A549 (cell line): ENCODE data around the gene AFF3.

Experiments
- CHD2 ChIP-seq: fragments of 150-350 bp; IDR thresholded peaks from 2 replicates; pipeline ENCODE4 v1.6.1; 2014; ENCODE audit warnings: low read length; ENCODE audit not compliant: partially characterized antibody
- CTCF ChIP-seq: fragments of >200 bp; sonication (Bioruptor Twin); formaldehyde crosslinking; IDR thresholded peaks from 3 replicates; pipeline ENCODE4 v1.5.1; 2016
- E2F6 ChIP-seq: IDR thresholded peaks from 2 replicates; pipeline ENCODE4 v1.6.1; 2012; ENCODE audit warnings: low read depth, borderline replicate concordance
- HOXB13 ChIP-seq: fragments of 250-450 bp; sonication (Bioruptor Pico); IDR thresholded peaks from 2 replicates; pipeline ENCODE4 v1.5.0; 2020; ENCODE audit warnings: low read depth, mild to moderate bottlenecking, moderate library complexity
- MAX ChIP-seq: IDR thresholded peaks from 2 replicates; pipeline ENCODE4 v1.6.1; 2012
- MYC ChIP-seq: IDR thresholded peaks from 2 replicates; pipeline ENCODE4 v1.6.1; 2012; ENCODE audit warnings: mild to moderate bottlenecking, inconsistent platforms, low read length, improper control_type of control experiment, borderline replicate concordance
- POLR2A ChIP-seq: IDR thresholded peaks from 2 replicates; pipeline ENCODE4 v1.6.1; 2012; ENCODE audit warnings: mild to moderate bottlenecking, low read length
- RAD21 ChIP-seq, 2 experiments: fragments of >200 bp in 1 of 2; sonication (Bioruptor Twin) in 1 of 2; formaldehyde crosslinking in 1 of 2; IDR thresholded peaks in 1 of 2; conservative IDR thresholded peaks in 1 of 2; 2 replicates in 1 of 2; 3 replicates in 1 of 2; pipeline ENCODE4 v1.6.1; 2012 to 2018; ENCODE audit warnings: inconsistent platforms in 1 of 2
- REST ChIP-seq: fragments of 200-600 bp; sonication (generic); IDR thresholded peaks from 2 replicates; pipeline ENCODE4 v1.6.1; 2016; ENCODE audit warnings: antibody characterized with exemption, mild to moderate bottlenecking, moderate library complexity

- TF ChIP-seq CTCF (no peak), MAX (no peak), REST (no peak), RAD21 (conservative IDR thresholded peaks at IDR 0.05 in 1 of 2, IDR thresholded peaks at IDR 0.05 in 1 of 2) (no peak), HOXB13 (CRISPR knock-in tag) (no peak), POLR2A (no peak), CHD2 (no peak), E2F6 (no peak), MYC (no peak)
Observed at GRCh38 chr2:99770876-99771275, 371.5 kb downstream of the AFF3 start.
